Endodermal cell (in vitro differentiated cells): ENCODE results near the gene ZNF865. TPM values are rescaled to one million over a fixed set of nuclear protein-coding genes. Genes with fewer than 3 reads are reported as not detected.

Experiments used
- DNase-seq: peaks from one replicate; pipeline ENCODE4 v3.0.0-alpha.2; 2017
- H3K27ac ChIP-seq: 2 replicates; pipeline ENCODE4 v1.5.1; 2013; ENCODE audit warnings: mild to moderate bottlenecking, low read depth, low read length, moderate library complexity
- H3K27me3 ChIP-seq: 2 replicates; pipeline ENCODE4 v1.6.1; 2013; ENCODE audit warnings: mild to moderate bottlenecking, low read length, moderate library complexity; ENCODE audit not compliant: insufficient read depth, control insufficient read depth, poor library complexity, severe bottlenecking
- H3K36me3 ChIP-seq: 2 replicates; pipeline ENCODE4 v1.7.0; 2013; ENCODE audit warnings: mild to moderate bottlenecking, low read length, moderate library complexity; ENCODE audit not compliant: control insufficient read depth, insufficient read depth
- H3K4me1 ChIP-seq: one replicate; pipeline ENCODE4 v1.7.0; 2013; ENCODE audit warnings: low read length; ENCODE audit not compliant: control insufficient read depth, insufficient read depth
- H3K4me3 ChIP-seq: 2 replicates; pipeline ENCODE4 v1.5.1; 2013; ENCODE audit warnings: mild to moderate bottlenecking, low read length, moderate library complexity
- H3K9ac ChIP-seq: 2 replicates; pipeline ENCODE4 v1.6.1; 2013; ENCODE audit warnings: mild to moderate bottlenecking, low read length, moderate library complexity; ENCODE audit not compliant: poor library complexity, severe bottlenecking; ENCODE audit errors: extremely low read depth
- H3K9me3 ChIP-seq: 2 replicates; pipeline ENCODE4 v1.6.1; 2013; ENCODE audit warnings: mild to moderate bottlenecking, low read length, moderate library complexity; ENCODE audit not compliant: control insufficient read depth
- H3K27ac Mint-ChIP-seq: 2 replicates; pipeline ENCODE4 v1.8.0; 2020; ENCODE audit warnings: mixed read lengths
- H3K27me3 Mint-ChIP-seq: 2 replicates; pipeline ENCODE4 v1.8.0; 2021; ENCODE audit warnings: mild to moderate bottlenecking, mixed read lengths; ENCODE audit not compliant: insufficient read depth
- H3K36me3 Mint-ChIP-seq: 2 replicates; pipeline ENCODE4 v1.8.0; 2020; ENCODE audit warnings: low read depth, mixed read lengths
- H3K4me1 Mint-ChIP-seq: 2 replicates; pipeline ENCODE4 v1.8.0; 2020; ENCODE audit warnings: mixed read lengths
- H3K4me3 Mint-ChIP-seq: 2 replicates; pipeline ENCODE4 v1.8.0; 2020; ENCODE audit warnings: mild to moderate bottlenecking, moderate library complexity, mixed read lengths
- H3K9me3 Mint-ChIP-seq: 2 replicates; pipeline ENCODE4 v1.8.0; 2020; ENCODE audit warnings: mild to moderate bottlenecking, mixed read lengths
- WGBS, 2 experiments: methylation state at CpG; one replicate each; pipeline versions ENCODE4 v1.1.5 to v1.1.7; 2013; ENCODE audit warnings: missing lambda C conversion rate in 2 of 2, mixed read lengths in 1 of 2; ENCODE audit not compliant: insufficient coverage in 1 of 2, insufficient read length in 1 of 2; 5-methylcytosine and 5-hydroxymethylcytosine counted together
- total RNA-seq, 2 donors: library from RNA; stranded (reverse); fragmentation: NEBNext Ultra II Directional in 1 of 2; extraction: Animal tissue kit (Norgen Biotek cat#: 25700) in 1 of 2; gene quantifications; 2 replicates in 1 of 2; 3 replicates in 1 of 2; pipeline ENCODE4 v1.2.1, GENCODE V29; 2021
- TF ChIP-seq, protein P1 (sequence below): fragments of 200-600 bp; sonication (generic); conservative IDR thresholded peaks from 2 replicates; pipeline ENCODE4 v1.5.0; 2021; ENCODE audit warnings: antibody characterized with exemption, mild to moderate bottlenecking

Gene ZNF865
- total RNA-seq, 2 donors from 2014 or later, result 14.5 to 14.9 TPM

DNA sequence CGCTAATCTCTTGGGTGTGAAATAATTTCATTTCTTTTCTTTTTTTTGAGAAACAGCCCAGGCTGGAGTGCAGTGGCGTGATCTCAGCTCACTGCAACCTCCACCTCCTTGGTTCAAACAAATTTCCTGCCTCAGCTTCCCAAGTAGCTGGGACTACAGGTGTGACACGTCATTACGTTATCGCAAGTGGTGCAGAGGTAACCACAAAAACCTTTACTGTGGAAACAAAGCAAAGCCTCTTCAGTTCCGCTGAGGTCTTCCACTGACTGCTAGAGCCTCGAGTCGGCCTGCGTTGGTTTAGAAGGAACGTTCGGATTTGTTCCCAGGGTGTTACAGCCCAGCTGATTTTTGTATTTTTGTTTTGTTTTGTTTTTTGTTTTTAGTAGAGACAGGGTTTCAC, 20.9 kb downstream of the ZNF865 start:
- Mint-ChIP-seq H3K4me1 (peaks cover 2% of the 10 kb centered on the region), H3K27me3 (peaks cover 10% of the 10 kb centered on the region), H3K36me3 (no peaks in the 10 kb centered on the region), H3K9me3 (no peaks in the 10 kb centered on the region), H3K4me3 (no peak overlapping the region), H3K27ac (no peak overlapping the region)
- Histone ChIP-seq H3K9ac (no peak overlapping the region), H3K9me3 (no peaks in the 10 kb centered on the region), H3K27ac (no peak overlapping the region), H3K4me3 (no peak overlapping the region), H3K27me3 (no peaks in the 10 kb centered on the region), H3K36me3 (peaks cover under 1% of the 10 kb centered on the region), H3K4me1 (no peaks in the 10 kb centered on the region)
- TF ChIP-seq, protein P1, sequence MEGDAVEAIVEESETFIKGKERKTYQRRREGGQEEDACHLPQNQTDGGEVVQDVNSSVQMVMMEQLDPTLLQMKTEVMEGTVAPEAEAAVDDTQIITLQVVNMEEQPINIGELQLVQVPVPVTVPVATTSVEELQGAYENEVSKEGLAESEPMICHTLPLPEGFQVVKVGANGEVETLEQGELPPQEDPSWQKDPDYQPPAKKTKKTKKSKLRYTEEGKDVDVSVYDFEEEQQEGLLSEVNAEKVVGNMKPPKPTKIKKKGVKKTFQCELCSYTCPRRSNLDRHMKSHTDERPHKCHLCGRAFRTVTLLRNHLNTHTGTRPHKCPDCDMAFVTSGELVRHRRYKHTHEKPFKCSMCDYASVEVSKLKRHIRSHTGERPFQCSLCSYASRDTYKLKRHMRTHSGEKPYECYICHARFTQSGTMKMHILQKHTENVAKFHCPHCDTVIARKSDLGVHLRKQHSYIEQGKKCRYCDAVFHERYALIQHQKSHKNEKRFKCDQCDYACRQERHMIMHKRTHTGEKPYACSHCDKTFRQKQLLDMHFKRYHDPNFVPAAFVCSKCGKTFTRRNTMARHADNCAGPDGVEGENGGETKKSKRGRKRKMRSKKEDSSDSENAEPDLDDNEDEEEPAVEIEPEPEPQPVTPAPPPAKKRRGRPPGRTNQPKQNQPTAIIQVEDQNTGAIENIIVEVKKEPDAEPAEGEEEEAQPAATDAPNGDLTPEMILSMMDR, result no peak
- WGBS, 2 experiments, result 94 to 99% methylated on average over 9 to 11 of the region's 11 CpGs
- DNase-seq, result no peak

DNA sequence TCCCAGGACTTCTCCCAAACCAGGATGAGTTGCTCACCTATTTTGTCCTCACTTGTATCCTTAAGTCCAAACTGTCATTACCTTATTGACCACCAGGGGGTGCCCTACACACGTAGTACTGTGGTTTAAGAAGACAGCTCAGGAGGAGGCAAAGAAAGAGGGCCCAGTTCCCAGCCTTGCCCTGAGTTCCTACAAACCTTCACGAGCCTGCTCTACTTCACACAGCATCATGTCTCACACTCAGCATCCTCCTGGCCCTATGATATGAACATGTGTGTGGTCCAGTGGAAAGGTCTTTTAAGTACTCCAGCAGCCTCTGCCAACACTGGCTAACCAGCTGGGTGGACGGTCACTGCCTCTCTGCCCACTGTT, 27.0 kb downstream of the ZNF865 start:
- Mint-ChIP-seq H3K36me3 (peaks cover 2% of the 10 kb centered on the region), H3K9me3 (no peaks in the 10 kb centered on the region), H3K27ac (peak overlapping the region; percentile 81), H3K4me1 (peaks cover 21% of the 10 kb centered on the region), H3K4me3 (no peak overlapping the region), H3K27me3 (peaks cover 8% of the 10 kb centered on the region)
- peak; percentile 96 for DNase-seq
- H3K4me3 ChIP-seq, result no peak overlapping the region
- no peaks in the 10 kb centered on the region for H3K9me3 ChIP-seq
- 45 to 50% methylated on average over 2 of the region's 3 CpGs for WGBS, 2 experiments
- H3K36me3 ChIP-seq, result no peaks in the 10 kb centered on the region
- H3K27ac ChIP-seq, result no peak overlapping the region
- TF ChIP-seq, protein P1, result peak; percentile 91
- no peaks in the 10 kb centered on the region for H3K4me1 ChIP-seq
- no peak overlapping the region for H3K9ac ChIP-seq
- H3K27me3 ChIP-seq, result no peaks in the 10 kb centered on the region

DNA sequence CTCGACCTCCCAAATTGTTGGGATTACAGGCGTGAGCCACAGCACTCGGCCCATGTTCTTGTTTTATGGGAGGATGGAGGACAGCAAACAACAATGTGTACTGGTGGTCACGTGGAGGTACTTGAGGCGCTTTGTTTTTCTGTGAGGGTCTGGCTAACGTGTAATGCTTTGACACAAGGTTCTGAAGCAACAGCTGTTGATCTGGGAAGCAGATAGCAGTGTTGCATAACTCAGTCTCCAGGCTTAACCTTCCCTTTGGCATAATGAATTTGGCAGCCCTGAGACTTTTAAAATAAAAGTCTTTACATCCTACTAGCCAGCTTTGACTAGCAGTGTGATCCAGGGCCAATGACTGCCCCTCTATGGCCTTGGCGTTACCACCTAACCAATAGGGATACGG, 28.4 kb downstream of the ZNF865 start:
- H3K9me3 Mint-ChIP-seq, result peaks cover 2% of the 10 kb centered on the region
- Histone ChIP-seq H3K4me1 (no peaks in the 10 kb centered on the region), H3K4me3 (peak overlapping the region; percentile 93), H3K9me3 (no peaks in the 10 kb centered on the region), H3K9ac (no peak overlapping the region), H3K36me3 (peaks cover 4% of the 10 kb centered on the region), H3K27ac (no peak overlapping the region), H3K27me3 (no peaks in the 10 kb centered on the region)
- DNase-seq, result no peak
- H3K27ac Mint-ChIP-seq, result no peak overlapping the region
- 89 to 93% methylated on average over 8 of the region's 8 CpGs for WGBS, 2 experiments
- H3K36me3 Mint-ChIP-seq, result peaks cover 13% of the 10 kb centered on the region
- H3K4me3 Mint-ChIP-seq, result no peak overlapping the region
- TF ChIP-seq, protein P1, result no peak
- H3K27me3 Mint-ChIP-seq, result peaks cover 2% of the 10 kb centered on the region
- peaks cover 21% of the 10 kb centered on the region for H3K4me1 Mint-ChIP-seq
